AG04450 (cell line): ENCODE results near the gene SERTAD2. TPM values are rescaled to one million over a fixed set of nuclear protein-coding genes. Genes with fewer than 3 reads are reported as not detected.

Source experiments
- CTCF ChIA-PET: fragments of 300-600, 350-600 bp; formaldehyde crosslinking; extraction: SDS; loops from one replicate; lab custom pipeline; 2022; ENCODE audit warnings: antibody characterized with exemption, inconsistent platforms; lab: Charles Lee
- POLR2A ChIA-PET: fragments of 350-600 bp; formaldehyde crosslinking; extraction: SDS; loops from one replicate; lab custom pipeline; 2021; ENCODE audit warnings: antibody characterized with exemption, inconsistent platforms; lab: Yijun Ruan, JAX
- DNase-seq: peaks from one replicate; pipeline ENCODE4 v3.0.0-alpha.2; 2011; ENCODE audit warnings: low read depth, low spot score
- H3K27ac ChIP-seq: one replicate; pipeline ENCODE4 v1.5.1; 2012; ENCODE audit warnings: low read depth, low read length, control low read depth
- H3K27me3 ChIP-seq: one replicate; pipeline ENCODE4 v1.6.0; 2012; ENCODE audit warnings: low read length; ENCODE audit not compliant: control insufficient read depth, insufficient read depth
- H3K4me3 ChIP-seq: 2 replicates; pipeline ENCODE4 v1.5.1; 2011; ENCODE audit warnings: mild to moderate bottlenecking, low read depth, low read length, control low read depth
- H3K9me3 ChIP-seq: 2 replicates; pipeline ENCODE4 v1.5.1; 2012; ENCODE audit warnings: low read length; ENCODE audit not compliant: control insufficient read depth, insufficient read depth
- polyA plus RNA-seq: library from polyadenylated mRNA; depleted of rRNA; stranded (reverse); fragments of >200 nt; gene quantifications from 2 replicates; pipeline ENCODE4 v1.2.3, GENCODE V29; 2011
- TF ChIP-seq, protein P1 (sequence below): IDR thresholded peaks from 2 replicates; pipeline ENCODE4 v1.5.1; 2011; ENCODE audit warnings: low read depth, low read length, control low read depth, inconsistent platforms

The SERTAD2 gene
- polyA plus RNA-seq, 1 experiment: 10.1 TPM

- Histone ChIP-seq H3K9me3 (no peaks in the 10 kb centered on the region), H3K4me3 (no peak overlapping the region), H3K27me3 (no peaks in the 10 kb centered on the region), H3K27ac (no peak overlapping the region)
- DNase-seq: no peak
- POLR2A ChIA-PET: no interaction called here
- CTCF ChIA-PET: no interaction called here
- TF ChIP-seq, protein P1, sequence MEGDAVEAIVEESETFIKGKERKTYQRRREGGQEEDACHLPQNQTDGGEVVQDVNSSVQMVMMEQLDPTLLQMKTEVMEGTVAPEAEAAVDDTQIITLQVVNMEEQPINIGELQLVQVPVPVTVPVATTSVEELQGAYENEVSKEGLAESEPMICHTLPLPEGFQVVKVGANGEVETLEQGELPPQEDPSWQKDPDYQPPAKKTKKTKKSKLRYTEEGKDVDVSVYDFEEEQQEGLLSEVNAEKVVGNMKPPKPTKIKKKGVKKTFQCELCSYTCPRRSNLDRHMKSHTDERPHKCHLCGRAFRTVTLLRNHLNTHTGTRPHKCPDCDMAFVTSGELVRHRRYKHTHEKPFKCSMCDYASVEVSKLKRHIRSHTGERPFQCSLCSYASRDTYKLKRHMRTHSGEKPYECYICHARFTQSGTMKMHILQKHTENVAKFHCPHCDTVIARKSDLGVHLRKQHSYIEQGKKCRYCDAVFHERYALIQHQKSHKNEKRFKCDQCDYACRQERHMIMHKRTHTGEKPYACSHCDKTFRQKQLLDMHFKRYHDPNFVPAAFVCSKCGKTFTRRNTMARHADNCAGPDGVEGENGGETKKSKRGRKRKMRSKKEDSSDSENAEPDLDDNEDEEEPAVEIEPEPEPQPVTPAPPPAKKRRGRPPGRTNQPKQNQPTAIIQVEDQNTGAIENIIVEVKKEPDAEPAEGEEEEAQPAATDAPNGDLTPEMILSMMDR: no peak
Observed at GRCh38 chr2:64668542-64668941, 14.8 kb upstream of the SERTAD2 start.

GRCh38 chr2:64667535-64667934 is 13.8 kb upstream of the SERTAD2 start:
- CTCF ChIA-PET: no interaction called here
- Histone ChIP-seq H3K9me3 (no peaks in the 10 kb centered on the region), H3K27ac (no peak overlapping the region), H3K27me3 (no peaks in the 10 kb centered on the region), H3K4me3 (no peak overlapping the region)
- DNase-seq: no peak
- POLR2A ChIA-PET: no interaction called here
- TF ChIP-seq, protein P1: no peak

DNA sequence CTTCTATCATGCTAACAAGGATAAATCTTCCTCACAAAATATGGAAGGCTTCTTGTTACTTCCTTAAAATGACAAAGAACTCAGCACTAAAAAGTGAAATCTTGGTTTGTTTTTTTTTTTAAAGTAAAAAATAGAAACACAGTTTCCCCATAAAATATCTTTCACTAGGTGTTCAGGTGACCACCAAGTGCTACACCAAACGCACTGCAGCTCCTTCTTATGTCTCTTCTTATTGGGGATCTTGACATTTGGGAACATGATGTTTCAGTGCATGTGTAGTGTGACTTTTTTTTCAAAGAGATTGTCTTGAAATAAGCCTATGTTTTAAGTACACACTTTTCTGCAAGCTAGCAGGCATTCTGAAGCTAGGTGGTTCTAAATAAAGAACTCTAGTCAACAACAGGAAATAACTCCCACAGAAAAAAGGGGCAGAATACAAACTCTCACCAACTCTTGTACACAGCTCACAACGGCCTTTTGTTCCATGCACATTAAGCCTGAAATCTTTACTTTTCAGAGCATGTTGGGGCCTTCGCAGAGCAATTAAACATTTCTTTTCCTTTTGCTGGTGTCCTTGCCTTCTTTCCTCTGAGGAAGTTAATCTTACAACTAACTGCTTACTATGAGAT is 13.2 kb upstream of the SERTAD2 start:
- TF ChIP-seq, protein P1: no peak
- POLR2A ChIA-PET: no interaction called here
- no peak for DNase-seq
- Histone ChIP-seq H3K27me3 (no peaks in the 10 kb centered on the region), H3K27ac (no peak overlapping the region), H3K9me3 (no peaks in the 10 kb centered on the region), H3K4me3 (no peak overlapping the region)
- CTCF ChIA-PET: no interaction called here

DNA sequence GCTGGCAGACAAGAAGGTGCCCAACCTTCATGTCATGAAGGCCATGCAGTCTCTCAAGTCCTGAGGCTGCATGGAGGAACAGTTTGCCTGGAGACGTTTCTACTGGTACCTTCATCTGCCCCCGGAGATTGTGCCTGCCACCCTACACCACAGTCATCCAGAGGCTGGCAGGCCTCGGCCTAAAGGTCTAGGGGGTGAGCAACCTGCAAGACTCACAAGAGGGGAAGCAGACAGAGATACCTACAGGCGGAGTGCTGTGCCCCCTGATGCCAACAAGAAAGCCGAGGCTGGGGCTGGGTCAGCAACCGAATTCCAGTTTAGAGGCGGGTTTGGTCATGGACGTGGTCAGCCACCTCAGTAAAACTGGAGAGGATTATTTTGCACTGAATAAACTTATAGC is 12.0 kb upstream of the SERTAD2 start:
- DNase-seq: no peak
- CTCF ChIA-PET: interaction anchor here (4.2 kb wide), 1 partner anchor 19 kb away, joined by 25 read pairs; no protein-coding TSS in a partner anchor

DNA sequence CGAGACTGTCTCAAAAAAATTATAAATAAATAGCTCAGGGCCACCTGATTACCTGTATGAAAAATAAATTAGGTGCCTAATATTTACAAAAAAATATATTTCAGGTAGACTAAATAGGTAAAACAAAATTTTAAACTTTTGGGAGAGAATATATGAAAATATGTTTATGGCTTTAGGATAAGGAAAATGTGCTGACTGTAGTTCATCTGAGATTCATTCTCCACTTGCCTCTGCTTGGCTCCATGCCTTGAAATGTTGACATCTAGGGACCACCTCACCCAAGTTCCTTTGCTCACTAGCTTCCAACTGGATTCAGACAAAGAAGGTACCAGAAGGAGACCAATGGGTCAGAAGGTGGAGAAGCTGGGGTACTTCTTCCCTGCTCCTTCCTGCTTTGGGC is 9.7 kb upstream of the SERTAD2 start:
- no peaks in the 10 kb centered on the region for H3K9me3 ChIP-seq
- TF ChIP-seq, protein P1: no peak
- no peak overlapping the region for H3K4me3 ChIP-seq
- CTCF ChIA-PET: interaction anchor here (1.0 to 4.2 kb wide), 3 partner anchors 8 to 17 kb away, joined by 3 to 25 read pairs (median 4); no protein-coding TSS in a partner anchor
- POLR2A ChIA-PET: no interaction called here
- no peaks in the 10 kb centered on the region for H3K27me3 ChIP-seq
- DNase-seq: no peak
- H3K27ac ChIP-seq: no peak overlapping the region

More for the DNA sequence above, 12.0 kb upstream of the SERTAD2 start:
- H3K4me3 ChIP-seq: no peak overlapping the region
- no peaks in the 10 kb centered on the region for H3K9me3 ChIP-seq
- POLR2A ChIA-PET: no interaction called here
- no peaks in the 10 kb centered on the region for H3K27me3 ChIP-seq
- H3K27ac ChIP-seq: no peak overlapping the region
- TF ChIP-seq, protein P1: no peak
